Activated gamma-delta T cell treated with anti-CD3 and anti-CD28 coated beads, Interleukin-2, amount 50 U/mL, for 16 hours (primary cell): ENCODE results near the gene PHYHD1.

Experiments used
- DNase-seq: peaks from one replicate; pipeline ENCODE4 v3.0.0-alpha.2; 2020; ENCODE audit warnings: low read depth

Gene PHYHD1

GRCh38 chr9:128920381-128921058 lies at the start of gene PHYHD1:
PHYHD1 (plus strand) TSS chr9:128920982; CDS start chr9:128922324, 1,342 bp downstream.
- no peak for DNase-seq

DNA sequence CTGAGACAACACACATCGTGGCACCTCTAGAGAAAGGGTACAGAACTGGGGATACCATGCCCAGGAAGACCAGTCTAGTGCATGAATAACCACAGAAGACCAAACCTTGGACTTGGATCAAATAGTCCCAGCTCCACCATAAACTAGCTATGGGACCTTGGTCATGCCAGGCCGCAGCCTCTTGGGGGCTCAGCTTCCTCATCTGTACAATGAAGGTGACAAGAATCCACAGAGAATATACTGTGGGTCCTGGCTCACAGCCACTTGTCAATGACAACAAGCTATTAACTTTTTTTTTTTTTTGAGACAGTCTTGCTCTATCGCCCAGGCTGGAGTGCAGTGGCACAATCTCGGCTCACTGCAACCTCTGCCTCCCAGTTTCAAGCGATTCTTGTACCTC lies 42.9 kb upstream of the PHYHD1 start:
- no peak for DNase-seq

GRCh38 chr9:128881884-128882676 lies 38.7 kb upstream of the PHYHD1 start, which contains the start of the genes KYAT1 and LRRC8A:
KYAT1 (minus strand) TSS chr9:128881950; CDS start chr9:128845405, 36,545 bp downstream.
LRRC8A (plus strand) TSS chr9:128882133; CDS start chr9:128907165, 25,032 bp downstream.
- DNase-seq = peak; percentile 97

DNA sequence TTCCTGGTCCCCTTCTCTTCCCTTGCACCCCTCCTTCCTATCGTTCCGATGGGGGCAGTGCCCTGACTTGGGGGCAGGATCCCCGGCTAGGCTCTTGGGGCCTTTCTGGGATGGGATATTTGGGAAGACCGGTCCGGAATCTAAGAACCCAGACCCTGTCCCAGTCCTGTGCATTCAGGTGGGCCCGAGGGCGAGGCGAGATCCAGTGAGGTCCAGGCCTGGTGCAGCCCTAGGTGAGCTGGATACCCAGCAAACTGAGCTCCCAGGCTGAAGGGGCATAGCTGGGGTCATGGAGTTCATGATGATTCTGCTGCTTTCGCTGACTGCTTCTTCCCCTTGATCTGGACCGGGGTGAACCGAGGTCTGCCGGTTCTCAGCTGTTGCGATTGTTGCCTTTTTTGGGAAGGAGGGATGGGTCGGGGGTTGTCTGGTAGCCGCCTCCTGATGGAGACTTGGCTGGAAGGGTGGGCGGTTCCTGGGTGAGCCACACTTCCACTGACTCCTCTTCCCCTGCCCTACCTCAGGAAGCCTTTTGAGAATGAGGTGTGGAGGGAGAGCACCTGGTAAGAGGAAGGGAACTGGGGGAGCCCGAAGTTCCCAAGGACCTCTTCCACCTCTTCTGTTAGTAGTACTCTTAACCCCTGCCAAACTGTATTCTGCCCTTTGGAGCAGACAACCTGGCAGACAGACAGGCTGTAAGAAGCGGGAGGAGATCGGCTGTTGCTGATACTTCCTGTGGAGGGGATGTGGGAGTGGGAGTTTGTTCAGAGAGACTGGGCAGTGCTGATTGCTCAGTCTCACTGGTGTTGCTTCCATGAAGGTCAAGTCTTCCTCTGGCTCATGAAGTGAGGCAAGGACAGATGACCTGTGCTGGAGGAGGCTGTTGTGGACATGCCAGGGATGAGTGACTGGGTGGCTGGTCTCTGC lies 37.8 kb upstream of the PHYHD1 start:
- DNase-seq = no peak

DNA sequence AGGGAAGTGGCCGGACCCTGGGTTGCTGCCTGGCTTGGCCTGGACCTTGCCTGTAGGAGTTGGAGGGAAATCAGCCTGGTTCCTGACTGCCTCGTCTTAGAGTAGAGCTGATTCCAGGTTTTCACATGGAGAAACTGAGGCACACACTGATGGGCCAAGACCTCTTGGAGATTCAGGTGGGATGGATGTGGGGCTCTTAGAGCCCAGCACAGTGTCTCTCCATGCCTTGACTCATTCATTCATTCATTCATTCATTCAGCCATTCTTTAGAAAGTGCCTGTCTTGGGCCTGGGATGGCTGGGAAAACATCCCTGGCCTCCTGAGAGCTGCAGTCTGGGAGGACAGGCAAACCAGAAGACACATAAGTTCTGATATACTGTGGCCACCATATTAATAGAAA lies 36.6 kb upstream of the PHYHD1 start:
- no peak for DNase-seq

- DNase-seq = no peak
These were observed 35.4 kb upstream of the PHYHD1 start for GRCh38 chr9:128885376-128885775.

DNA sequence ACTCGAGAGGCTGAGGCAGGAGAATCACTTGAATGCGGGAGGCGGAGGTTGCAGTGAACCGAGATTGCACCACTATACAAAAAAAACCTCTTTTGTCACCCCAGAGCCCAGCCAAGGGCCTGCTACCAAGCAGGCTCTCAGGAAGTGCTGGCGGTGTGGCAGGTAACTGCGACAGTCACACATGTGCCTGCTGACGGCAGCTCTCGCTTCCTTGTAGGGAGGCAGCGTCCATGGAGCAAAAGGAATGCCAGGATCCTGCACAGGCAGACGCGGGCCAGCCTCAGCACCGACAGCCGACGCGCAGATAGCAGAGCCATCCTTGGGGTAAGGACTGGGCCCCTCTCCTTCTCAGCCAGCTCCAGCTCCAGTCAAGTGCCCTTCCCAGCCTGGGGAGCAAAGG lies 35.0 kb upstream of the PHYHD1 start:
- no peak for DNase-seq

- no peak for DNase-seq
These were observed 34.4 kb upstream of the PHYHD1 start for GRCh38 chr9:128886211-128886891.

DNA sequence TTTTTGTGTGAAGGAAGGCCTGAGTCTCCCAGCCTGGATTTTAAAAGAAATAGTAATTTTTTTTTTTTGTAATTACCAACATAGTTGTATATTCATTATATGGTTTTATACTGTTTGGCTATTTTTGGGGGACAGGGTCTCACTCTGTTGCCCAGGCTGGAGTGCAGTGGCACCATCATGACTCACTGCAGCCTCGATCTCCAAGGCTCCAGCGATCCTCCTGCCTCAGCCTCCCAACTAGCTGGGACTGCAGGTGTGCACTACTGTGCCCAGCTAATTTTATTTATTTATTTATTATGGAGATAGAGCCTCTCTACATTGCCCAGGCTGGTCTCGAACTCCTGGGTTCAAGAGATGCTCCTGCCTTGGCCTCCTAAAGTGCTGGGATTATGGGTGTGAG lies 33.7 kb upstream of the PHYHD1 start:
- DNase-seq = no peak

GRCh38 chr9:128887914-128888350 lies 32.9 kb upstream of the PHYHD1 start:
- no peak for DNase-seq

DNA sequence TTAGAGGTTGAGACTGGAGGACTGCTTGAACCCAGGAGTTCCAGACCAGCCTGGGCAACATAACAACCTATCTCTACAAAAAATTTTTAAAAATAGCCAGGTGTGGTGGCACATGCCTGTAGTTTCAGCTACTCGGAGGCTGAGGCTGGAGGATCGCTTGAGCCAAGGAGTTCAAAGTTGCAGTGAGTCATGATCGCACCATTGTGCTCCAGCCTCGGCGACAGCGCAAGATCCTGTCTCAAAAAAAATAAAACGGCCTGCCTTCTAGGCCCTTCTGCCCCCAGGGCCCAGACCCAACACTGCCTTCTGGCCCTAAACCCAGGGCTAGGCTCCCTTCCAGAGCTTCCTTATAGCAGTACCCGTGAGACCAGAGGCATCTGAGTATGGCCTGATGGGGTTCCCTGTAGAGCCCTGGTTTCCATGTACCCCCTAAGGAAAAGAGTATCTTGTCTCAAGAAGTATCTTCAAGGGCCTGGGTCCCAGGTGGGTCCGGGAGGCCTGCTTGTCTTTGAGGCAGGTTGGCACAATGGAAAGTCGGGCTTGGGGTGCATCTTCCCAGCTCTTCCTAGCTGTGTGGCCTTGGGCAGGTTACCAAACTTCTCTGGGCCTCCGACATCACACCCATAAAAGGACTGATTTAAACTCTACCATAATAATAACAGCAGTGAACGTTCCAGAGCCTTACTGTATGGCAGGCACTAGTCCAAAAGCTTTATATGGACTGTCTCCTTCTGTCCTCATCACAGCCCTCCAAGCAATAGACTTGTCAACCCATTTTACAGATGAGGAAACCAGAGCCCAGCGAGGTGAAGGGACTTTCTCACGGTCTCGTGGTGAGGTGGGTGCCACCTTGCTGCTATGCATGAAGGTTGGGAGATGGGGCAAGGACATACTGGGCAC lies 29.2 kb upstream of the PHYHD1 start:
- DNase-seq = no peak

DNA sequence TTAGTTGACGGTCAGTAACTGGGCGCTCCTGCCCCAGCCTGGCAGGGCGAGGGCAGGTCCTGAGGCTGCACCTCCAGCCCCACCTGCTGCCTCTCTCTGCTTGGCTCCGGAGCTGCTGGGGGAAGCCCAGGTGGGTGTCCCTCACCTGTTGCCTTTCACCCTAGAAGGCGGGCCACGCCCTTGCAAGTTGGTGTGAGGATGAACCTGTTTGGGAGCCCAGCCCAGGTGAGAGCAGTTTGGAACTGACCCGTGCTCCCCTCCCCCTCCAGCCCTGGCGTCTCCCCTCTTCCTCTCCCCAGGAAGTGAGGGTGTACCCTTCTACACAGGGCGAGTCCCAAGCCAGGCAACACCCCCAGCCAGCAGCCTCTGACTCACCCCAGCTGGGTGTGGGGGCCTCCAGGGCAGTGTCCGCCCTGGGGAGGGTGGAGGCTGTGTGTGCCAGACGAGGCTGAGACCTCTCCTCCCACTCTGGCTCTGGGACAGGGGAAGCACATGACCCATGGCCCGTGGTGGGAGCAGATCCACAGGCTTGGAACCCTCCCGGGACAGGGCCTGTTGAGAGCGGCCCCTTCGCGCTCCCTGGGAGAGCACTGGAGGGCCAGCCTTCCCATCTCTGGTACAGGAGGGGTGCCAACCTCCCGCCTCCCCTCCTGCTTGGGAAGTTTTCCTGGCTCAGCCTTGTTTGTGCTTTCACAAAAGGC lies 28.4 kb upstream of the PHYHD1 start:
- no peak for DNase-seq

DNA sequence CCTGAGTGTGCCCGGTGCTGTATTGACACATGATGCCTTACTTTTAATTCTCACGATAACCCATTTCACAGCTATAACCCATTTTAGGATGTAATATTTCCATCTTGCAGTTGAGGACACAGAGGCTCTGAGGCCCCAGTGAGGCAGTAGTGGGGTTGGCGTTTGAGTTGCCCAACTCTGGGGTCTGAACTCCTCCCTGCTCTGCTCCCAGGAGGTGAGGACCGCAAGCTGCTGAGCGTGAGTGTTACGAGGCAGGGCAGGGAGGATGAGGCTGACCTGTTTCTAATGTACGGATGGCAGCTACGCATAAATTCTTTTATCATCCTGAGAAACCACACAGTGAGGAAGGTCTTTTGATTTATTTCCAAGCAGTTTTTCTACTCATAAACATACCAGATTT lies 27.4 kb upstream of the PHYHD1 start:
- DNase-seq = no peak

DNA sequence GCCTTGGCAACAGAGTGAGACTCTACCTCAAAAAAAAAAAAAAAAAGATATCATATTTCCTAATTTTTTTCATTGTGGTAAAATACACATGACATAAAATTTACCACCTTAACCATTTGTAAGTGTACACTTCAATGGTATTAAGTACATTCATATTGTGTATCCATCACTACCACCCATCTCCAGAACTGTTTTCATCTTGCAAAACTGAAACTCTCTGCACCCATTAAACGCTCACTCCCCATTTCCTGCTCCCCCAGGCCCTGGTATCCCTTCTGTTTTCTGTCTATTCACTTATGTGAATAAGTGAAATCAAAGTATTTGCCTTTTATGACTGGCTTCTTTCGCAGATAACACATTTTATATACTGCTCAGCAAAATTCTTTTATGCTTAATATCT lies 26.0 kb upstream of the PHYHD1 start:
- no peak for DNase-seq

- DNase-seq = no peak
These were observed 25.2 kb upstream of the PHYHD1 start for GRCh38 chr9:128895556-128895955.

DNA sequence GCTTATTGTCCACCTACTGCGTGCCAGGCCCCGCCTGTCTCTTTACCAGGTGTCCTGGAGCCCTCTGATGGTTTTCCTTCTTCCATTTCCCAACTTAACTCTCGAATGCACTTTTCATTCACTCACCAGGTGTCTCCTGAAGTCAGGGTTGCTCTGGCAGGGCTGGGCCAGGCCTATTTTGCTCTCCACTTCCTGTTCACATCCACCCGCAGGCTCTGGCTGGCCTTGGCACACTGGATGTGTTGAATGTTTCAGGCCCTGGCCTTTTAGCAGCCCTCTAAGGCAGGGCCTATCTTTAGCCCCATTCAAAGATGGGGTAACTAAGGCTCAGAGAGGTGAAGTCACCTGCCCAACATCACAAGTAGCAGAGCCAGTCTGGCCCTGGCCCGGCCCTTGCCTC lies 22.4 kb upstream of the PHYHD1 start:
- DNase-seq = no peak

GRCh38 chr9:128898845-128899565 lies 21.8 kb upstream of the PHYHD1 start:
- no peak for DNase-seq

GRCh38 chr9:128899566-128900322 lies 21.0 kb upstream of the PHYHD1 start:
- no peak for DNase-seq

GRCh38 chr9:128901379-128901778 lies 19.4 kb upstream of the PHYHD1 start:
- DNase-seq = no peak
